RCC 7860 (cell line): ENCODE results near the gene PALLD.
A peak's percentile ranks its signal among the peaks of the same experiment; 100 is the strongest.

Source experiments
- DNase-seq: peaks from one replicate; pipeline ENCODE4 v3.0.0-alpha.2; 2015; ENCODE audit warnings: low spot score
- FAIRE-seq: peaks from 2 replicates; lab custom pipeline; 2012; peaks lifted over from hg19 to GRCh38; lab: Jason Lieb, UNC

PALLD gene

DNA sequence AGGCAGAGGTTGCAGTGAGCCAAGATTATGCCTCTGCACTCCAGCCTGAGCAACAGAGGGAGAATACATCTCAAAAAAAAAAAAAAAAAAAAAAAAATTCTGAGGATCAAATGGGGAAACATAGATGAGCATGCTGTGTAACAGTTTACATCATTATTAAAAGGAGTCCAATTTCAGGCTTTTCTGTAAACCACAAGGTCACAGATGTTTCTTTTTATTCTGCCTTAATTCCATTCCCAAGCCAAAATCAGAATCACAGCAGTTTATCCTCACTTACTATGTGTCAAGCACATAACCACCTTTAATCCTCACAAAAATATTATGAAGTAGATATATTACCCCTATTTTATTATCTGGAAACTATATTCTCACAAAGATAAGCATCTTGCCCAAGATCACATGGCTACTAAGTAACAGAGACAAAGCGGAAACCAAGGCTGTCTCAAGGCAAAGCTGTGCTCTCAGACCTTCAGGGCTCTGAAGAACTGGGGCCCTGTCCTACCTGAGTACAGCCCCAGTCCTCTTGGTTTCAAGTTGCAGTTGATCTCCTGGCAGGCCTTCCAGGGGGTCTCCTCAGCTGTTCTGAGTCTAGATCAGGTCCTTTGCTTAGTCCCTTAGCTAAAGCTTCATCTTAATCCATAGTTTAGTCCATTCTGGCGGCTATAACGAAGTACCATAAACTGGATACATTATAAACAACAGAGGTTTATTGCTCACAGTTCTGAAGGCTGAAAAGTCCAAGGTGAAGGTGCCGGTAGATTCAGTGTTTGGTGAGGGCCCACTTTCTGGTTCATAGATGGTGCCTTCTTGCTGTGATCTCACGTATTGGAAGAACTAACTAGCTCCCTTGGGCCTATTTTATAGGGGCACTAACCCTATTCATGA is 141.3 kb downstream of the PALLD start:
- no peak for DNase-seq
- no peak for FAIRE-seq

- no peak for FAIRE-seq
- DNase-seq = no peak
Observed at GRCh38 chr4:168639914-168640313, 143.1 kb downstream of the PALLD start.

DNA sequence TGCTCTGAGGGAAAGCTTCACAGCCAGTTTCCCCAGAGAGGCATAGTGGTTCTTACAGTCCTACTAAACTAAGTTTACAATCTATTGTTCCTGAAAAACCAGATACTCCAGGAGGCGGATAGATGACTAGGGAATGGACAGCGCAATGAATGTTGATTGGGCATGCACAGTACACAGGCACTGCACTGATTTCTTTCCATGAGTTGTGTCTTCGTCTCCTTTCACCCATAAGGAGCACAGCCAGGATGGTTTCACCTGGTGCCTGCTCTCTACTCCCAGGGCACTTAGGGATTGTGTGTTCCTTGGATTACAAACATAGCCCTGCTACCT is 144.9 kb downstream of the PALLD start:
- no peak for DNase-seq
- FAIRE-seq = no peak

DNA sequence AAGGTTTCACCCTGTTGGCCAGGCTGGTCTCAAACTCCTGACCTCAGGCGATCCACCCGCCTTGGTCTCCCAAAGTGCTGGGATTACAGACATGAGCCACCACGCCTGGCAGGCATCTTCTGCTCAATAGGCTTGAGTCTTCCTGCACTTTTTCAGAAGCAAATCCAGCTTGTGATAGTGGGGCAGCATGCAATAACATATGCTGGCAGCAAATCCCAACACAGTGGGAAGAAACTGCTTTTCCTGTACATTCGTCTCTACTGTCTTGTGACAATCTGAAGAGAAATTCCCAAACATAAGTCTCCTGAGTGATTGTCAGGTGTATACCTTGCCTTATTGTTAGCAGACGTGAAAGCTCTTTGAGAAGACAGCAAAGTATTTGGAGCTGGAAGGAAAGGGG is 145.7 kb downstream of the PALLD start:
- FAIRE-seq = no peak
- DNase-seq = no peak

- FAIRE-seq = no peak
- DNase-seq = no peak
Observed at GRCh38 chr4:168643111-168643795, 146.4 kb downstream of the PALLD start.

- DNase-seq (no peak), FAIRE-seq (no peak)
Observed at GRCh38 chr4:168643796-168644159, 146.9 kb downstream of the PALLD start.

- FAIRE-seq (no peak), DNase-seq (peak; percentile 47)
Observed at GRCh38 chr4:168646001-168646768, 149.3 kb downstream of the PALLD start.

- DNase-seq = peak; percentile 85
- FAIRE-seq = peak; percentile 74
Observed at GRCh38 chr4:168647646-168648375, 151.0 kb downstream of the PALLD start.

- DNase-seq = no peak
- no peak for FAIRE-seq
Observed at GRCh38 chr4:168648494-168648893, 151.6 kb downstream of the PALLD start.

DNA sequence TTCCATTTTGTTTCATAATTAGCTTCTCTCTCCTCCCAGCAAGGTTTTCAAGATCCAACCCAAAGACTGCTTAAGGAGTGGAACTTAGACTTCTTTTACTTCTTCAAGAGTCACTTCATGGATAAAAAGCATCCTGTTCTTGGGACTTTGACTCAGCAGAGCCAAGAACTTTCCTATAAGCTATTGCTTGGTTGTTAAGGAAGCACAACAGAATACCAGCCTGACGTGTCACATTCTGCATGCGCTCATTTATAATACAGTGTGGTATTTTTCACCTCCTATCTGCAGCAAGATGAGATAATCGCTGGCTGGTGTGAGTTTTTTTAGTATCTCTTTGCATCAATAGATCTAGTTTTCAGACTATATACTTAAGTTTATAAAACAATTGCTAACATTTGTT is 152.1 kb downstream of the PALLD start:
- DNase-seq = peak; percentile 87
- peak; percentile 78 for FAIRE-seq

GRCh38 chr4:168651374-168651773 is 154.5 kb downstream of the PALLD start:
- FAIRE-seq = peak; percentile 74

DNA sequence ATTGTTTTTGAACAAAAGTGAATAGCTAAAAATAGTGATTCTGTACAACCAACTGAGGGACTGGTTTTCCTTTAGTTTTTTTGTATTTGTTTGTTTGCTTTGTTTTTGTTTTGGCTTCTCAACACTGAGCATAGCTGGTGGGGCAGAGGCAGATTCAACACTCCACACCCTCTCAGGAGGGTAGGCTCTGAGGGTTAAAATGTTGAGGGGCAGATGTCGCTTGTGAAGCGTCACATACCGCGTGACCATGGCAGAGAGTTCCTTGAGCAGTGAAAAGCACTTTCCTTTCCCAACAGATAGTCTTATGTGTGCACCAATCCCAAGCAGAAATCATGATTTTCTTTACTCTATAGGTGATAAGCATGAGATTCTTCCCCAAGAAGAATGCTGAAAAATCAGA is 155.0 kb downstream of the PALLD start:
- DNase-seq = no peak

More at GRCh38 chr4:168651374-168651773, 154.5 kb downstream of the PALLD start:
- peak; percentile 82 for DNase-seq

DNA sequence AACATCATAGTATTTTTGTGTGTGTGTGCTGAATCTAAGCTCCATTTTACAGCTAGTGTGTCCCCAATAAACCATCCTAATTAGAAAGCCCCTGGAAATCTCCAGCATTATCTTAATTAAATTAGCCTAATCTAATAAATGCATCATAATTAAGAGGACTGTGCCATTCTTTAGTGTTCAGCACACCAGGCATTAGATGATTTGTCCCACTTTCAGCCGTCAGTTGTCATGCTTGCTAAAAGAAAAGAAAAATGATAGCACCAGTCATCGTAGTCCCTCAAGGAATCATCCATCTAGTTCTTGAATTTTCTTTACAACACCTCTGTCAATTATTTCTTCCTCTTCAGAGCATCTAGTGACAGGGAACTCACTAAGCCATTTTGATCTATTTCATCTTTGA is 155.9 kb downstream of the PALLD start:
- FAIRE-seq (no peak), DNase-seq (no peak)

More for the DNA sequence above, 155.0 kb downstream of the PALLD start:
- no peak for FAIRE-seq

DNA sequence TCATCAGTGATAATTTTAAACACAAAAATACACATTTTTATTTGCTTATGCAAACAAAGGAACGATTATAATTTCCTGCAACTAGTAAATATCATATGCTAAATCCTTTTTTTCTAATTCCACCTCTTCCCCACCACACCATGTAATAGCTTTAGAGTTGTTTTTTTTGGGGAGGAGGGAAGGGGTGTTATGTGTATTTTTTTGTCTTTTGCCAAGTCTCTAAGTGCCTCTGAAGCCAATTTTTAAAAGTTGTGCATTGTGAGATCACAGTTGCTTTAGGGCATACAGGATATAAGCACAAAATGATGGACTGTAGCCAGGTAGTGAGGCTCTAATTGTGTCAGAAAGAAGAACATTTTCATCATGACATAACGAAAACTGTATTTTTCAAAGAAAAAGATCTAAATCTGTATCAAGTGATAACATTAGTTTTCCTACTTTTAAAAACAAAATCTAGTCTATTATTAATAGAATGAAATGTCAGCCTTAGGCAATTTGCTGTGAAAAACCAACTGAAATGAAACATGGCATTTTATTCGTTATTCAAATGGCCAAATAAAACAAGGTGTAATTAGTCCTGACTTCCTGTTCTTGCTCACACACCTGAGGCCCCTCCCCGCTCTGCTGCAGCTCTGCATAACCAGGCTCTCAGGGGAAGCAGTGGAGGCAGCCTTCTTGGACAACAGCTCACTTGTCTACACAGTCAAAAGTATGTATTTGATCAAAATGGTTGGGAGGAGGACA is 157.4 kb downstream of the PALLD start:
- no peak for FAIRE-seq

GRCh38 chr4:168654848-168655174 is 158.0 kb downstream of the PALLD start:
- FAIRE-seq = no peak

More for the DNA sequence above, 157.4 kb downstream of the PALLD start:
- DNase-seq = no peak

DNA sequence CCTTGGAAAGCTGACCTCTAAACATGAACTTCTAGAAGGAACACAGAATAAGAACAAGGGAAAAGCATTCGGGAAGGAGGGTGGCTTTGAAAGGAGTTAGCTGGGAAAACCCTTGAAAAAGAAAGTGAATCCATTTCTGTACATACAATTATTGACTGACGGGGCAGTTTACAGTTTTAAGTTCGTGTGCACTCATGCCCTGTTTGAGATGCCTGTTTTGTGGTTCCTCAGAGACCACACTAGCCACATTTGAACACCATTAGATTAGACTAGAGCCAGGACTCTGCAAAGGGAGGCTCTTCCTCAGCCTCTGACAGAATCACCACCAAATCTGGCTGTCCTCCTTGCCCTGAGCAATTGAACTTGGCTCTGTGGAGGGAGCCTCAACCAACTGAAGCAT is 158.3 kb downstream of the PALLD start:
- DNase-seq (no peak), FAIRE-seq (no peak)

More at GRCh38 chr4:168654848-168655174, 158.0 kb downstream of the PALLD start:
- DNase-seq = no peak

DNA sequence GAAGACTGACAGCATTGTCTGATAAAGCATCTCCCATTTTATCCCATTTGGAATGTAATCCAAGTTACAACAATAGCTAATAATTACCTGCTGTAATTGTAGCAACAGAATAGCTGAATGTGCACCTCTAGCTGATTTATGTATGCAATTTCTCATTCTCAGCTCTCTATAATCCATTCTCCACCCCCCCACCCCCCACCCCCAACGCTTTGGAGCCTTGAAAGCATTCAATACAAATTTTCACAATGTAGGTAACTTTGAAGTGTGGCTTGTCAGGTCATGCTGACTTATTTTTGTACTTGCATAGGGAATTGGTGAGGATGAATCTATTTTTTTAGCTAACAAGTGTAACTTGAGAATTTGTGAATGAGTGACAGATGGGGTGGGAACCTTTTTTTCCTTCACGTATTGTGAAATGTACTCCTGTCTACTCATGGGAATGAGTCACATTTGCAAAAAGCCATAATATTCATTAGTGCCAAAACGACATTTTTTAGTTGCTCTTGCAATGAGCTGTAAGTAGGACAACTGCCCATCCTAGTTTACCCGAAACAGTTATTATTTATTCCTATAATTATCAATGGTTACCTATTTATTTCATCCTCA is 159.3 kb downstream of the PALLD start:
- no peak for DNase-seq
- FAIRE-seq = peak; percentile 74

GRCh38 chr4:168656946-168657473 is 160.2 kb downstream of the PALLD start:
- DNase-seq (no peak), FAIRE-seq (no peak)

GRCh38 chr4:168658751-168659150 is 161.9 kb downstream of the PALLD start:
- DNase-seq (no peak), FAIRE-seq (no peak)
